Hepatocyte (in vitro differentiated cells): Measurements from ENCODE around the gene GDF9.

Experiments
- EZH2 ChIP-seq: fragments of 200-600 bp; sonication (generic); IDR thresholded peaks from 2 replicates; pipeline ENCODE4 v1.6.1; 2016; ENCODE audit warnings: antibody characterized with exemption, mild to moderate bottlenecking, borderline replicate concordance
- TF ChIP-seq, protein P1 (sequence below): fragments of 200-600 bp; sonication (generic); IDR thresholded peaks from 2 replicates; pipeline ENCODE4 v1.5.1; 2016; ENCODE audit warnings: antibody characterized with exemption, mild to moderate bottlenecking; ENCODE audit not compliant: poor library complexity

GRCh38 chr5:132853790-132854189 is 12.5 kb downstream of the GDF9 start:
- TF ChIP-seq, protein P1, sequence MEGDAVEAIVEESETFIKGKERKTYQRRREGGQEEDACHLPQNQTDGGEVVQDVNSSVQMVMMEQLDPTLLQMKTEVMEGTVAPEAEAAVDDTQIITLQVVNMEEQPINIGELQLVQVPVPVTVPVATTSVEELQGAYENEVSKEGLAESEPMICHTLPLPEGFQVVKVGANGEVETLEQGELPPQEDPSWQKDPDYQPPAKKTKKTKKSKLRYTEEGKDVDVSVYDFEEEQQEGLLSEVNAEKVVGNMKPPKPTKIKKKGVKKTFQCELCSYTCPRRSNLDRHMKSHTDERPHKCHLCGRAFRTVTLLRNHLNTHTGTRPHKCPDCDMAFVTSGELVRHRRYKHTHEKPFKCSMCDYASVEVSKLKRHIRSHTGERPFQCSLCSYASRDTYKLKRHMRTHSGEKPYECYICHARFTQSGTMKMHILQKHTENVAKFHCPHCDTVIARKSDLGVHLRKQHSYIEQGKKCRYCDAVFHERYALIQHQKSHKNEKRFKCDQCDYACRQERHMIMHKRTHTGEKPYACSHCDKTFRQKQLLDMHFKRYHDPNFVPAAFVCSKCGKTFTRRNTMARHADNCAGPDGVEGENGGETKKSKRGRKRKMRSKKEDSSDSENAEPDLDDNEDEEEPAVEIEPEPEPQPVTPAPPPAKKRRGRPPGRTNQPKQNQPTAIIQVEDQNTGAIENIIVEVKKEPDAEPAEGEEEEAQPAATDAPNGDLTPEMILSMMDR = no peak
- no peak for TF ChIP-seq EZH2
